MM.1S (cell line): Measurements from ENCODE around the gene THOP1.
A peak's percentile ranks its signal among the peaks of the same experiment; 100 is the strongest.
"Not testable (repeated sequence)": the region's sequence is repeated elsewhere in the genome, so short reads cannot be mapped to it uniquely, and the experiment has no call there.

Source experiments
- DNase-seq: peaks from one replicate; pipeline ENCODE4 v3.0.0-alpha.2; 2015
- H2AFZ ChIP-seq: fragments of 300-600 bp; sonication (generic); 2 replicates; pipeline ENCODE4 v1.6.0; 2016; ENCODE audit warnings: antibody characterized with exemption, low read length
- H3F3A ChIP-seq: fragments of 300-600 bp; sonication (generic); 2 replicates; pipeline ENCODE4 v1.6.1; 2016; ENCODE audit warnings: mild to moderate bottlenecking, antibody characterized with exemption, low read length, moderate library complexity, mixed read lengths; ENCODE audit not compliant: insufficient read depth
- H3K27ac ChIP-seq: fragments of 300-600 bp; sonication (generic); 2 replicates; pipeline ENCODE4 v1.5.1; 2016; ENCODE audit warnings: mild to moderate bottlenecking, low read length
- H3K27me3 ChIP-seq: fragments of 300-600 bp; sonication (generic); replicated peaks from 2 replicates; pipeline ENCODE4 v1.6.0; 2016; ENCODE audit warnings: low read length; ENCODE audit not compliant: insufficient read depth
- H3K36me3 ChIP-seq: fragments of 300-600 bp; sonication (generic); replicated peaks from 2 replicates; pipeline ENCODE4 v1.6.1; 2016; ENCODE audit warnings: mild to moderate bottlenecking, low read length, mixed read lengths; ENCODE audit not compliant: insufficient read depth
- H3K4me1 ChIP-seq: fragments of 300-600 bp; sonication (generic); 2 replicates; pipeline ENCODE4 v1.6.1; 2016; ENCODE audit warnings: low read length, mixed read lengths
- H3K4me2 ChIP-seq: fragments of 300-600 bp; sonication (generic); 2 replicates; pipeline ENCODE4 v1.6.0; 2016; ENCODE audit warnings: low read depth, low read length
- H3K4me3 ChIP-seq: fragments of 300-600 bp; sonication (generic); 2 replicates; pipeline ENCODE4 v1.5.1; 2016; ENCODE audit warnings: low read length, mixed read lengths
- H3K79me2 ChIP-seq: fragments of 300-600 bp; sonication (generic); 2 replicates; pipeline ENCODE4 v1.6.1; 2016; ENCODE audit warnings: mixed run types, low read length, mixed read lengths
- H3K9ac ChIP-seq: fragments of 300-600 bp; sonication (generic); 2 replicates; pipeline ENCODE4 v1.6.1; 2016; ENCODE audit warnings: low read length, mixed read lengths
- H3K9me2 ChIP-seq: fragments of 300-600 bp; sonication (generic); replicated peaks from 2 replicates; pipeline ENCODE4 v1.6.1; 2016; ENCODE audit warnings: mild to moderate bottlenecking, low read length, mixed read lengths; ENCODE audit not compliant: insufficient read depth
- H3K9me3 ChIP-seq: fragments of 300-600 bp; sonication (generic); replicated peaks from 2 replicates; pipeline ENCODE4 v1.6.1; 2016; ENCODE audit warnings: mild to moderate bottlenecking, low read length, mixed read lengths; ENCODE audit not compliant: insufficient read depth
- H4K20me1 ChIP-seq: fragments of 300-600 bp; sonication (generic); 2 replicates; pipeline ENCODE4 v1.6.1; 2016; ENCODE audit warnings: mild to moderate bottlenecking, low read length, moderate library complexity, mixed read lengths; ENCODE audit not compliant: insufficient read depth
- EZH2 ChIP-seq: fragments of 300-600 bp; sonication (generic); optimal IDR thresholded peaks from 2 replicates; pipeline ENCODE3; 2017; ENCODE audit warnings: low read depth, mild to moderate bottlenecking, antibody characterized with exemption, low read length, mixed read lengths
- EZH2phosphoT487 ChIP-seq: fragments of 300-600 bp; sonication (generic); IDR thresholded peaks from 2 replicates; pipeline ENCODE4 v1.6.1; 2018; ENCODE audit warnings: antibody characterized with exemption, low read length
- TF ChIP-seq, protein P1 (sequence below): fragments of 300-600 bp; sonication (generic); IDR thresholded peaks from 2 replicates; pipeline ENCODE4 v1.5.1; 2016; ENCODE audit warnings: antibody characterized with exemption, low read length, mixed read lengths

The THOP1 gene

DNA sequence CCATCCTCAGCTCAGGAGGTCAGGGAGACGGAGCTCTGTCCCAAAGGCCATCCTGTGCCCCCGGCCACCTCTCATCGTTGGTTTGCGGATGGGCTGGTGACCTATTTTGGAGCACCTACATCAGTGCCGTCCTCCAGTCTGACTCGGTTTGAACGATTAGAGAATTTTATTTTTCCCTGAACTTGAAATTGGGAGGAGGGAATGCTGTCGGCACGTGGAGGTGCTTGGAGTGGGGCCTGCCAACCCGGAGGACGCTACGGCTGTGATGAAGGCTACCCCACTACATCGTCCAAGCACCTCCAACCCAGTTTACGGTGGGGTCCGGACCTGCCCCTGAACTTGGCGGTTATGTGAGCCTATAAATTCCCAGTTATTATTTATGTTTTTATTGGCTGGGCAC, 31.3 kb downstream of the THOP1 start:
- no peaks in the 10 kb centered on the region for H3F3A ChIP-seq
- TF ChIP-seq, protein P1, sequence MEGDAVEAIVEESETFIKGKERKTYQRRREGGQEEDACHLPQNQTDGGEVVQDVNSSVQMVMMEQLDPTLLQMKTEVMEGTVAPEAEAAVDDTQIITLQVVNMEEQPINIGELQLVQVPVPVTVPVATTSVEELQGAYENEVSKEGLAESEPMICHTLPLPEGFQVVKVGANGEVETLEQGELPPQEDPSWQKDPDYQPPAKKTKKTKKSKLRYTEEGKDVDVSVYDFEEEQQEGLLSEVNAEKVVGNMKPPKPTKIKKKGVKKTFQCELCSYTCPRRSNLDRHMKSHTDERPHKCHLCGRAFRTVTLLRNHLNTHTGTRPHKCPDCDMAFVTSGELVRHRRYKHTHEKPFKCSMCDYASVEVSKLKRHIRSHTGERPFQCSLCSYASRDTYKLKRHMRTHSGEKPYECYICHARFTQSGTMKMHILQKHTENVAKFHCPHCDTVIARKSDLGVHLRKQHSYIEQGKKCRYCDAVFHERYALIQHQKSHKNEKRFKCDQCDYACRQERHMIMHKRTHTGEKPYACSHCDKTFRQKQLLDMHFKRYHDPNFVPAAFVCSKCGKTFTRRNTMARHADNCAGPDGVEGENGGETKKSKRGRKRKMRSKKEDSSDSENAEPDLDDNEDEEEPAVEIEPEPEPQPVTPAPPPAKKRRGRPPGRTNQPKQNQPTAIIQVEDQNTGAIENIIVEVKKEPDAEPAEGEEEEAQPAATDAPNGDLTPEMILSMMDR = no peak
- no peak overlapping the region for H3K9ac ChIP-seq
- no peak for DNase-seq
- no peak overlapping the region for H3K27ac ChIP-seq
- no peak overlapping the region for H3K4me3 ChIP-seq
- no peaks in the 10 kb centered on the region for H3K4me1 ChIP-seq
- no peaks in the 10 kb centered on the region for H3K27me3 ChIP-seq
- H2AFZ ChIP-seq = no peak overlapping the region
- H3K9me2 ChIP-seq = no peaks in the 10 kb centered on the region
- no peak overlapping the region for H3K4me2 ChIP-seq
- no peaks in the 10 kb centered on the region for H3K9me3 ChIP-seq
- 0 out of 2 replicates have a peak, but pooled peaks cover 4% of the 10 kb centered on the region for H3K79me2 ChIP-seq
- H3K36me3 ChIP-seq = no peaks in the 10 kb centered on the region
- H4K20me1 ChIP-seq = no peaks in the 10 kb centered on the region

DNA sequence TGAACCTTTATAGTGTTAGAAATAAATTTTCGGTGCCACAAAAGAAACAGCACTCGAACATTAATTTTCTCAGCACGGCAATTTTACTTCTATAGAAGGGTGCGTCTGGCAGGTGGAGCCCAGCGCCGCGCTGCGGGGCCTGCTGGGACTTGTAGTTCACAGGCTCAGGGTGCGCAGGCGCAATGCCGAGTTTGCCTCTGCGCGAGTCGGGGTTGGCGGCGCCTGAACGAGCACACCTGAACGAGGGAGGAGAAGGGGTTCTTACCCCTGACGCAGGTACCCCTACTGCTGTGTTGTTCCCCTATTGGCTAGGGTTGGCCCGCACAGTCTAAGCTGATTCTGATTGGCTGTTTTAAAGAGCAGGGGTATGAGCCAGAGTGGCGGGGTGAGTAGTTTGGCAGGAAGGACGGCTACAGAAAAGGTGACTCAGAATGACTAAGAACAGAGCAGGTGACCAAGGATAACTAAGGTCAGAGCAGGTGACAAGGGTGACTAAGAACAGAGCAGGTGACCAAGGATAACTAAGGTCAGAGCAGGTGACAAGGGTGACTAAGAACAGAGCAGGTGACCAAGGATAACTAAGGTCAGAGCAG, 32.0 kb downstream of the THOP1 start:
- H3K9me3 ChIP-seq, DNase-seq, H3K27ac ChIP-seq, H3K79me2 ChIP-seq, H4K20me1 ChIP-seq, H3K4me3 ChIP-seq, H3K4me1 ChIP-seq, H3K9me2 ChIP-seq, H3F3A ChIP-seq, H2AFZ ChIP-seq, H3K27me3 ChIP-seq, H3K4me2 ChIP-seq, H3K36me3 ChIP-seq, H3K9ac ChIP-seq: not testable (repeated sequence)

DNA sequence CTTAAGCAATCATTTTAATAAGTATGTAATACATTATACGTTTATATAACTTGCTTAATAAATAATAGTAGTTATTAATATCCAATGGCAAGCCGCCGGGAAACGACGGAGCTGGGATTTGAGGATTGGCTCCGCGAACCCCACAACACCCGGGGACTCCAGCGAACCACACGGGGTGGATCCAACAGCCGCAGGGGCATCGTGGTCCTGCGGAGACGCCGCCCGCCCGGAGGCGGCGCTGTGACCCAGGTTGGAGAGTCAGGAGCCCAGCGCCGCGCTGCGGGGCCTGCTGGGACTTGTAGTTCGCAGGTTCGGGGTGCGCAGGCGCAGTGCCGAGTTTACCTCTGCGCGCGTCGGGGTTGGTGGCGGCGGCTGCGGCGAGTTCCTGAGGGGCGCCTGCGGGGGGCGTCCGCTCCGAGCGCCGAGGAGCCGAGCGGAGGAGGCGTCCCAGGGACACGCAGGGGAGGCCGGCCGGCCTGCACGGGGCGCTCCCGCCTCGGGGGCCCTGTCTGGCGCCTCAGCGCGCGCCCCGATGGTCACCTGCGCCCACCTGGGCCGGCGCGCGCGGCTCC, 34.3 kb downstream of the THOP1 start, which contains the start of gene ZNF554:
TSS of gene ZNF554 (plus strand) at position 329 of the 572 bp plus-strand sequence. CDS start at position 533, 204 bp downstream.
- Histone ChIP-seq H3K4me1 (no peaks in the 10 kb centered on the region), H3K36me3 (no peaks in the 10 kb centered on the region), H3K9me3 (no peaks in the 10 kb centered on the region), H3K9ac (peak within 1 kb of the TSS; percentile 63; the same call in 1 of the 2 replicates), H3F3A (no peaks in the 10 kb centered on the region), H3K27ac (no peak within 1 kb of the TSS), H3K4me2 (peak within 1 kb of the TSS; percentile 91), H3K9me2 (no peaks in the 10 kb centered on the region), H3K4me3 (peak within 1 kb of the TSS; percentile 69), H3K27me3 (no peaks in the 10 kb centered on the region), H3K79me2 (0 out of 2 replicates have a peak, but pooled peaks cover 4% of the 10 kb centered on the region), H4K20me1 (no peaks in the 10 kb centered on the region), H2AFZ (peak within 1 kb of the TSS; percentile 78)
- DNase-seq = peak; percentile 99
- no peak for TF ChIP-seq EZH2
- TF ChIP-seq, protein P1 = peak; percentile 94

DNA sequence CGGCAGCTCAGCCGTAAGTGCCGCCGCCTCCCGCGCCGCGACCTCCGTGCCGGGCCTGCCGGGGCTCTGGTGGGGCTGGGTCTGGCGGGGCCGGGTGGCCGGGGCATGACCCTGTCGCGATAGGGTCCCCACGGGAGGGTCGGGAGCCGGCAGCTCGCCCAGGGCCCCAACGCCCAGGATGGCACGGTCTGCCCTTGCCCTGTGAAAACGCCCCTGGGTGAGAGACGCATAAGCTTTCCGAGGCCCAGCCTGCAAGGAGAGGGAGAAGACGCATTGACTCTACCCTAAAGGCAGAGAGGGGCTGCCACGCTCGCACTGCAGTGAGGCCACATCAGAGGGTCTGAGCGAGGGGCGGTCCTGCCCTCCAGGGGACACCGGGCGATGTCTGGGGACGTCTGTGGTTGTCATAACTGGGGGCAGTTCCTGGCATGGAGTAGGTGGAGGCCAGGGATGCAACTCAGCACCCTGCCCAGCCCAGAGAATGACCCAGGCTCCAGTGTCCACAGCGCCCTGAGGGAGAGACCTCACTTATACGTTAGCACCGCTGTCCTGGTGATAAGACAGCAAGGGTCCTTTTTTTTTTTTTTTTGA, 34.9 kb downstream of the THOP1 start:
- Histone ChIP-seq H3K9me2 (no peaks in the 10 kb centered on the region), H3K4me2 (peak overlapping the region; percentile 91), H3K9ac (peak overlapping the region; percentile 63; the same call in 1 of the 2 replicates), H3K27ac (no peak overlapping the region), H3K9me3 (no peaks in the 10 kb centered on the region), H3K4me3 (peak overlapping the region; percentile 69), H3K27me3 (no peaks in the 10 kb centered on the region), H3K36me3 (no peaks in the 10 kb centered on the region), H4K20me1 (no peaks in the 10 kb centered on the region), H3F3A (no peaks in the 10 kb centered on the region), H3K4me1 (no peaks in the 10 kb centered on the region), H3K79me2 (0 out of 2 replicates have a peak, but pooled peaks cover 4% of the 10 kb centered on the region), H2AFZ (peak overlapping the region; percentile 78)
- TF ChIP-seq, protein P1 = no peak
- no peak for TF ChIP-seq EZH2phosphoT487
- no peak for TF ChIP-seq EZH2
- DNase-seq = no peak
